HG03066 (cell line): ENCODE data around the gene CACNA2D1.
"Not testable (repeated sequence)": the region's sequence is repeated elsewhere in the genome, so short reads cannot be mapped to it uniquely, and the experiment has no call there.

Experiments used
- ATAC-seq: cut with Tn5 transposase; IDR thresholded peaks from one replicate; pipeline ENCODE4 v1.9.1; 2021; ENCODE audit warnings: low read depth; ENCODE audit not compliant: unreplicated experiment

CACNA2D1 gene

GRCh38 chr7:82141427-82141826, 302.1 kb downstream of the CACNA2D1 start:
- ATAC-seq: no peak

GRCh38 chr7:82140608-82141007, 303.0 kb downstream of the CACNA2D1 start:
- ATAC-seq: not testable (repeated sequence)

GRCh38 chr7:82131215-82131614, 312.4 kb downstream of the CACNA2D1 start:
- no peak for ATAC-seq

GRCh38 chr7:82129091-82129490, 314.5 kb downstream of the CACNA2D1 start:
- ATAC-seq: no peak

- ATAC-seq: no peak
Observed at GRCh38 chr7:82128546-82128945, 315.0 kb downstream of the CACNA2D1 start.

- no peak for ATAC-seq
Observed at GRCh38 chr7:82126576-82126975, 317.0 kb downstream of the CACNA2D1 start.

DNA sequence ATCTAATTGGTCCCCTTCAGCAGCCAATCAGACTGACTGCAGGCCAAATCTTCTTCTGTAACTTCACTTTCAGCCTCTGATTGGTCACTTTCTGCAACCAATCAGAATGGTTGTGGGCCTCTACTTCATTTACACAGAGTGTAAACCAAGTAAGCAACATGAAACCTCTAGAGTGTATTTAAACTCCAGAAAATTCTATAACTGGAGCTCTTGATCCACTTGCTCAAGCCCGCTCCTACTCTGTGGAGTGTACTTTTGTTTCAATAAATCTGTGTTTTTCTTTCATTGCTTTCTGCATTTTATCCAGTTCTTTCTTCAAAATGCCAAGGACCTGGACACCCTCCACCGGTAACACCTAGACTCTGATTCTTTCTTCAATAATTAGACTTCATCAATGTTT, 319.1 kb downstream of the CACNA2D1 start:
- ATAC-seq: no peak

DNA sequence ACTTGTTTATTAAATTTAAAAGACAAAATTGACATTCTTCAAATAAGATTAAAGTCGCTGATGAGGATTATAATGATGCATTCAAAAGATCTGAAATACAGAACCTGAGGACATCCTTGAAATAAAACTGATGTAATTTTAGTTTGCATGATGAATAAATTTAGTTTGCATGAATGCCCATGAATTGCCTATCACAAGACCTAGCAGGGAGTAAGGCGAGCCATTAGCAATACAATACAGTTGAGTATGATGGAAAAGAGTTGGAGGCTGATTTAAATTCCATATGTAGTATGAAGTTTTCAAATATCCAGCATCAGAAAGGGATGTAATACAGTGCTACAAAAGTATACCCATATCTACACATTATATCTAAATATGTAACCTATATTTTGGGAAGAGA, 321.3 kb downstream of the CACNA2D1 start:
- no peak for ATAC-seq

GRCh38 chr7:82114237-82114636, 329.3 kb downstream of the CACNA2D1 start:
- ATAC-seq: no peak

DNA sequence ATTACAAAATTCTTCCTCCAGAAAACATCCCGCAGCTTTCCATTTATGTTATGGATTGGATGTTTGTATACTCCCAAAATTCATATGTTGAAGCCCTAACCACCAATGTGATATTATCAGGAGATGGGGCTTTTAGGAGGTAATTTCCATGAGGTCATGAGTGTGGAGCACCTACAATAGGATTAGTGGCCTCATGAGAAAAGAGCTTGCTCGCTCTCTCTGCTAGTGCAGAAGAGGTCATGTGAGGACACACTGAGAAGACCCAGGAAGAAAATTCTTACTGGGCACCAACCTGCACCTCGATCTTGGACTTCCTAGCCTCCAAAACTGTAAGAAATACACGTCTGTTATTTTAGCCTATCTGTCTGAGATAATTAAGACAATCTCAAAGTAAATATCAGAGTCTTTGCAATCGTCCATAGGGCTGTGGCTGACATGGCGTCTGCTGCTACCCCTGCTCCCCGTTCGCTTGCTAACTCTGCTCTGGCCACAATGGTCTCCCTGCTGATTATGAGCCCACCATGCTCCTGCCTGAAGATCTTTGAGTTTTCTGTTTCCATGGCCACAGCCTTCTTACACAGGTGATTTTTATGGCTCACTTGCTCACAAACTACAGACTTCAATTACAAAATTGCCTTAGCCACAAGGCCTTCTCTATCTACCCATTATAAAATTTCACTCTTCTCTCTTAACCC, 333.3 kb downstream of the CACNA2D1 start:
- ATAC-seq: no peak

DNA sequence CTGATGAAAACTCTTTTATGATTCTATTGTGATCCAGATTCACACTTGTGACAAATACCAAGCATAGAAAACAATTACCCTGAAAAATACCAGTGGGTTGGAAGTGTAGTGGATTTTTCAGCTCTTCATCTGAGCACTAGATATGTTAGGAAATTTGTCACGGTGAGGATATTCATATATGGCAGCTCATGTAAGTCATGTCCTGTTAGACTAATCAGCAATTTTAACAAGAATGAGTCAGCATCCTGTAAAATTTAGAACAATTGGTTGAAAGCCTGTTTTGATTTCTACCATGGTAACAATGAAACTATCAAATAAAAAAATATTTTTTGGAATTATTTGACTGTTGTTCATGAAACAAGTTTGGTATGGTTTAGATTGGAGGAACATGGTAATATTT, 334.3 kb downstream of the CACNA2D1 start:
- ATAC-seq: no peak

DNA sequence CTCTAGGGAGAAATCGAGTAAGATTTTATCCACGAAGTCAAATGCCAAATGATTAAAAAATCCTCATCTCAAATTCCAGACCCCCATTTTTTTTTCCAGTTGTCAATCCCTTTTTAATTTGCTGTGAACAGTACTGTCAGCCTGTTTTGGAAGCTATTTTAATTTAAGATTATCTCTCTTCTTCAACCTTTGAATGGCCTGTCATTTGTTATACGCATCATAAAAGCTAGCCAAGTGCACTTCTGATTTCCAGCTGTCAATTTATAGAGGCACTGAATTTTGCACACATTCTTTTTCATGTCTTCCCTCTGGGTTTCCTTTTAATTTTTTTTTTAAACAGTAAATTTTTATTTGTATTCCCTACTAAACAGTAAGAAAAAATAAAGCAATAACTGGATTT, 337.4 kb downstream of the CACNA2D1 start:
- no peak for ATAC-seq

GRCh38 chr7:82105463-82105862, 338.1 kb downstream of the CACNA2D1 start:
- no peak for ATAC-seq

GRCh38 chr7:82098414-82098813, 345.2 kb downstream of the CACNA2D1 start:
- ATAC-seq: no peak

- no peak for ATAC-seq
Observed at GRCh38 chr7:82091126-82091684, 352.4 kb downstream of the CACNA2D1 start.

- ATAC-seq: no peak
Observed at GRCh38 chr7:82087099-82087498, 356.5 kb downstream of the CACNA2D1 start.

GRCh38 chr7:82085116-82085515, 358.5 kb downstream of the CACNA2D1 start:
- ATAC-seq: no peak

DNA sequence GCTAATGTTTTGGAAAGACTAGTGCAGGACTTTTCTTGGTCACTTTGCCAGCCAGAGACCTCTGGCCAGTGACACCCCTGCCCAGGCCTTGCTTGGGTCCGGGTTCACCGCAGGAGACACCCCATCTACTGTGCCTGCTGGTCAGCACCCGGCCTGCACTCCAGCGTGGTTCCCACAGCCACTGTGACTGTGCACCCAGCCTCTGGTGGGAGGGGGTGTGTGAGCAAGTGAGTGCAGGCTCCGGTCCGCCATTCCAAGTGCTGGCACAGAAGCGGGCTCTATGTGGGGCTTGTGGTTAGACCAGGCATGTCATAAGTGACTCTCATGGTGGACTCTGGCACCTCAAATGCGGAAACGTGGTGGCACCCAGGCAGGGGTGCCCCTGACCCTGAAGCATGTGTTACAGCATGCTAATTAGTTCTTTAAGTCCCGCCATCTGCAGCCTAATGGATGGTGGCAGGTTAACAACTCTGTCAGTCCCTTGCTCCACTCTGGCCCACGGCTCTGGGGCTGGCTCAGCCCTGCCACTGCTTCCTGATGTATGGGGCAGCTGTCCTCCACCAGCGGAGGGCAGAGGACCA, 361.8 kb downstream of the CACNA2D1 start:
- ATAC-seq: no peak

DNA sequence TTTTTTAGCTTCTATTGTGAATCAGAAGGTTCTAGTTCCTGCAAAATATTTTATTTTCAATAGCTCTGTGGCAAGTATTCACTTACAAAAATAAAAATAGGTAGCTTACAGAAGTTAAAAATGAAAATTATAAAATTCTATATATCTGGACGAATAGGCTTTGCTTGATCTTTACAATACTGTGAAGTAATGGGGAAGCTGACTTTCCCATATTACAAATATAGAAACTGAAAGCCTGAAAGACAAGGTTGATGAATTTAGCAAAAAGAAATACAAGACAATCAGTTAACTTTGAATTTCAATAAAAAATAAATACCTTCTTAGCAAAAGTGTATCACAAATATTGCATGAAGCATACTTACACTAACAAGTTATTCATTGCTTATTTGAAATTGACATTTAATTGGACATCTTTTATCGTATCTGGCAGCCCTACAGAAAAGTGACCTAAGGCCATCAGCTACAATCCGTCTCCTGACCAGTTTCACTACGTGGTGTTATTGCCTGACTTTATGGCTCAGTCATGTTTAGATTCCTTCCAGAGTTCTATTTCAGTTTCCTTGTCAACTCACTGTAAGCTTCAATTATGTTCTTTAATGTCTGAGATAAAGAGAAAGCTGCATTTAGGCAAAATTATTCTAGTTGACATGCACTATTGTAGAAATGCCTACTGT, 363.2 kb downstream of the CACNA2D1 start:
- ATAC-seq: no peak

GRCh38 chr7:82079527-82079926, 364.1 kb downstream of the CACNA2D1 start:
- no peak for ATAC-seq

- no peak for ATAC-seq
Observed at GRCh38 chr7:82078807-82079206, 364.8 kb downstream of the CACNA2D1 start.

- ATAC-seq: no peak
Observed at GRCh38 chr7:82071468-82071867, 372.1 kb downstream of the CACNA2D1 start.
